GOT3 (cell line): Measurements from ENCODE around the gene C20orf141.
"Not testable (repeated sequence)": the region's sequence is repeated elsewhere in the genome, so short reads cannot be mapped to it uniquely, and the experiment has no call there.

Experiments used
- DNase-seq: peaks from one replicate; lab custom pipeline; 2025; ENCODE audit warnings: mixed read lengths; lab: John Stamatoyannopoulos, UW

Gene C20orf141, protein sequence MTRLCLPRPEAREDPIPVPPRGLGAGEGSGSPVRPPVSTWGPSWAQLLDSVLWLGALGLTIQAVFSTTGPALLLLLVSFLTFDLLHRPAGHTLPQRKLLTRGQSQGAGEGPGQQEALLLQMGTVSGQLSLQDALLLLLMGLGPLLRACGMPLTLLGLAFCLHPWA

DNA sequence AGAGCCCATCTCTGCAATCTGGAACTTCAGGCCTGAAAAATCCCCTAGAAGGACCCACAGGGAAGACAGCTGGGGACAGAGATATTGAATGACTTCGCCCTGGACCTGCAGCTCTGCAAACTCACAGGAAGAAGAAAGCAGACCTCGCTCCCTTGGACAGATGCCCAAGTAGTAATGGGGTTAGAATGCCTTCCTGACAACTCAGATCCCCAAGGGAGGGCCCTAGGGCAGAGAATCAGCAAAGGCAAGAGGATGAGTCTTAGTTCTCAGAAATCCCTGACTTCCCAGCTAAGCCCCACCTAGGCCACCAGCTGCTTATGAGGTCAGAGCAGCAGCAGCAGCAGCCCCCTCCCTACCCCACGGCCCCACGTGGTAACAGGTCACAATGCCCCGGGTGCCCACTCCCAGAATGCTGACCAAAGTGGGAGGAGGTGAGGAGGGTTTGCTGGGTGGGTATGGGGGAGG, at the start of gene C20orf141:
C20orf141 (plus strand) TSS at position 401 of the 465 bp plus-strand sequence. CDS start 198 bp downstream, outside the sequence.
- DNase-seq, result peak; percentile 86

DNA sequence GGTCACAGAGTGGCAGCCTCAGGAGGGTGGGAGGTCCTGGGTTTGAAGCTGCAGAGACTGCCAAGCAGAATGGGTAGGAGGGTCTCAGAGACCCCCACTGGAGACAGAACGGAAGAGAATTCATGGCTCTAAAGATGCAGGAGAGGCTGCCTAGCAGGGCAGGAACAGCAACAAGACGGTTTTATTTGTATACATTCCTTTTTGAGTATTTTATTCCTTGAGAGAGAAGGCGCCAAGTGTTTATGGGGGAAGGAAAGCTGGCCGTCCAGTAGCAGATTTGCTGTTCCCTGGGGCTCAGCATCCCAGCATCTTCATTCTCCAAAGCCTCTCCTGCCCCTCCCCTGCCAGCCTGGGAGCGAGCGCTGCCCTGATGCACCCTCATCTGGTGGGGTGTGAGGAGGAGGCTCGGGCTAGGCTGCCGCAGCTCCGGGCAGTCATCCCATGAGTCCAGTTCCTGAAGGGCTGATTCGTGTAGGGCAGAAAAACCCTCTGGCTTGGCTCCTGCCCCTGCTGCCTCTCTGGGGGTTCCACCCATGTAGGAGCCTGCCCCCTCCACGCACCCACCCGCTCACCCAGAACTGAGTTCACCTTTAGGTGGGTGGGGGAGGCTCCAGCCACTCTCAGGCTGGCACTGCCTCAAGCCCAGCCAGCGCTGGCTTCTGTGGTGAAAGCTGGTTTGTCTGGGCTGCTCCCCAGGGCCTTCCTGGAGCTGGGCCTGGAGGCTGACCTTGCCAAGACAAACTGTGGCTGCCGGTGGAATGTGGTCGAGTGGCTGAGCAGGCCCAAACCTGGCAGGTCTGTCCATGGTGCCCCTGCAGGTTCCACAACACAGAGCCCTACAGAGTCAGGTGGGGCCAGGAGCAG, 46.8 kb upstream of the C20orf141 start:
- no peak for DNase-seq

DNA sequence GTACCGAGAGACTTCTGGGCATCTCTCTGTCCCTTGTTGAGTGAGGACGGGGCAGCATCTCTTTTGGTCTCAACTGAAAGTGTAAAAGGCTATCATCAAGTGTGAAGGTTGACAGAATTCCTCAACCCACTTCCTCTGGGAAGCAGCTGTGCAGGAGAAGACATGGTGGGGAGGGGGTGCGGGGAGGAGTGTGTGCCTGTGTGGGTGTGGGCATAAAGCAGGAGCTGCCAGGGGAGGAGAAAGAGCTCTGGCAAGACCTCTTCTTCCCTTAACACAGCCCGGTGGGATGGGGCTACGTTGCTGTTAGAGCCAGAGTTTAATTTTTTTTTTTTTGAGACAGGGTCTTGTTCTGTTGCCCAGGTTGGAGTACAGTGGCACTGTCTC, 46.2 kb upstream of the C20orf141 start:
- DNase-seq, result no peak

DNA sequence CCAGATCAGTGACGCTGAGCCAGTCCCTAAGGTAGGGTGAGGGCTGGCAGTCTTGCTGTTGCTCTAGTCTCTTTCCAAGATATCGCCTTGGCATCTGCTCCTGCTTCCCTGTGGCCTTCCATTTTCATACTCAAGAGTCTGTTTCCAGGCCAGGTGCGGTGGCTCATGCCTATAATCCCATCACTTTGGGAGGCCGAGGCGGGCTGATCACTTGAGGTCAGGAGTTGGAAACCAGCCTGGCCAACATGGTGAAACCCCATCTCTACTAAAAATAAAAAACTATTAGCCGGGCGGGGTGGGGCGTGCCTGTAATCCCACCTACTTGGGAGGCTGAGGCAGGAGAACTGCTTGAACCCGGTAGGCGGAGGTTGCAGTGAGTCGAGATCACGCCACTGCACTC, 44.7 kb upstream of the C20orf141 start:
- DNase-seq, result not testable (repeated sequence)

DNA sequence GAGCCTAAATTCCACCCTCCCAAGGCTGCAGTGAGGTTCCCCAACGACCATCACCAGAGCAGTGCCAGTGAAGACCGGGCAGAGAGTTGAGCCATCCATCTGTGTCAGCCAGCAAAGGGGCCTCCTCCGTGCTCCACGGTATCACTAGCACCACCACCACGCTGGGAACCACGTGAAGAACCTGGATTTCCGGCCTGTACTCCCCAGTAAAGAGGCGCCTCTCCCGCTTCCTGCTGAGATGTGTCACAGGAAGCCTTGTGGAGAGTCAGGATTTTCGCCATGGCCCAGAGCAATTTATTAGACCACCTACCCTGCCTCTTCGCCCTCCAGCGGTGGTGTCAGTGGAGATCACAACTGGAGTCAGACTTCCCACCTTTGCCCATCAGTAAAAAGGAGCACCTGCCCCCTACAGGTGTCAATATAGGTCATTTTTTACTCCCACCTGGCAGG, 43.1 kb upstream of the C20orf141 start:
- DNase-seq, result no peak

DNA sequence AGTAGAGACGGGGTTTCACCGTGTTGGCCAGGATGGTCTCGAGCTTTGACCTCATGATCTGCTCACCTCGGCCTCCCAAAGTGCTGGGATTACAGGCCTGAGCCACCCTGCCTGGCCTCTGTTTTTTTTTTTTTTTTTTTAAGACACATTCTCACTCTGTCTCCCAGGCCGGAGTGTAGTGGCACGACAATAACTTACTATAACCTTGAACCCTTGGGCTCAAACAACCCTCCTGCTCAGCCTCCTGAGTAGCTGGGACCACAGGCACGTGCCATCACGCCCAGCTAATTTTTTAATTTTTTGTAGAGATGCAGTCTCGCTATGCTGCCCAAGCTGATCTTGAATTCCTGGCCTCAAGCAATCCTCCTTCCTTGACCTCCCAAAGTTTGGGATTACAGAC, 41.0 kb upstream of the C20orf141 start:
- DNase-seq, result no peak

DNA sequence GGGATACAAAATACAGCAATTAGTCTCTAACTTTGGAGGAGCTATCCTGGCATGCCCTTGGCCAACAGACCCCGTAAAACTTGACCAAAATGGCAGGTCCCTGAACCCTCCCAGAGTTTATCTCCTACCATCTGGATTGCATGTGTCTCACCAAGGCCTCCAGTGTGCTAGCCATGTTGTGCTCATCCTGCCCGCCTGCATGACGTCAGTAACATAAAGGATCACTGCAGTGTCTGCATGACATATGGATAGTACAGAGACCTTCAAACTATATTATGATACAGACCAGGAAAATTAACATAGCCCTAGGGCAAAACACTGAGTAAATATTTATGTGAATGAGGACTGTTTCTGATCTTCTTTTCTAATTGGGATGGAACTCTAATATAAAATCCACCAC, 39.6 kb upstream of the C20orf141 start:
- no peak for DNase-seq

DNA sequence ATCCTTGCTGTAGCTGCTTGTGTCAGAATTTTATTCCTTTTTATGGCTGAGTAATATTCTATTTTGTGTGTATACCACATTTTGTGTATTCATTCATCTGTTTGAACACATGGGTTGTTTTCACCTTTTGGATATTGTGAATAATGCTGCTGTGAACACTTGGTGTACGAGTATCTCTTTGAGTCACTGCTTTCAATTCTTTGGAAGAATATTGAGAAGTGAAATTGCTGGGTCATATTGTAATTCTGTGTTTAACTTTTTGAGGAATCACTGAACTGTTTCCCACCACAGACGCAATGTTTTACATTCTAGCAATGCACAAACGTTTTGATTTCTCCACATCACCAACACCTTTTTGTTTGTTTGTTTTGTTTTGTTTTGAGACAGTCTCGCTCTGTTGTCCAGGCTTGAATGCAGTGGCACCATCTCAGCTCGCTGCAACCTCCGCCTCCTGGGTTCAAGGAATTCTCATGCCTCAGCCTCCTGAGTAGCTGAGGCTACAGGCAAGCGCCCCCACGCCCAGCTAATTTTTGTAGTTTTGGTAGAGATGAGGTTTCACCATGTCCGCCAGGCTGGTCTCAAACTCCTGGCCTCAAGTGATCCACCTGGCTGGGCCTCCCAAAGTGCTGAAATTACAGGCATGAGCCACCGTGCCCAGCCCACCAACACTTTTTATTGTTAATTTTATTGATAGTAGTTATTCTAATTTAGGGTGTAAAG, 36.0 kb upstream of the C20orf141 start:
- no peak for DNase-seq

DNA sequence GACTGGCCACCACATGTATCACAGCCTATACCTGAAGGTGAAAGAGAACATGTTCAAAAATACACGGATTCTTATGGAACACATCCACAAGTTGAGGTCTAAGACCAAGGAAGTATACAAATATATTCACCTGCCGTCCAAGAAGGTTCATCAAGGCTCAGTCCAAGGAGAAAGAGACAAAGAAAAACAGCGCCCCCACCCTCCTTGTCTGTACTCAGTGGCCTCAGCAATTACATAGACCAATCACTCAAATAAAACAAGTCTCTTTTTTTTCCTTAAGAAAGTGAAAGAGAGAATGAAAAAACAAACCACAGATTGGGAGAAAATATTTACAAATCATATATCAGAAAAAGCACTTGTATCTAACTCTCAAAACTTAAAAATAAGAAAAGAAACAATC, 33.8 kb upstream of the C20orf141 start:
- DNase-seq, result no peak

DNA sequence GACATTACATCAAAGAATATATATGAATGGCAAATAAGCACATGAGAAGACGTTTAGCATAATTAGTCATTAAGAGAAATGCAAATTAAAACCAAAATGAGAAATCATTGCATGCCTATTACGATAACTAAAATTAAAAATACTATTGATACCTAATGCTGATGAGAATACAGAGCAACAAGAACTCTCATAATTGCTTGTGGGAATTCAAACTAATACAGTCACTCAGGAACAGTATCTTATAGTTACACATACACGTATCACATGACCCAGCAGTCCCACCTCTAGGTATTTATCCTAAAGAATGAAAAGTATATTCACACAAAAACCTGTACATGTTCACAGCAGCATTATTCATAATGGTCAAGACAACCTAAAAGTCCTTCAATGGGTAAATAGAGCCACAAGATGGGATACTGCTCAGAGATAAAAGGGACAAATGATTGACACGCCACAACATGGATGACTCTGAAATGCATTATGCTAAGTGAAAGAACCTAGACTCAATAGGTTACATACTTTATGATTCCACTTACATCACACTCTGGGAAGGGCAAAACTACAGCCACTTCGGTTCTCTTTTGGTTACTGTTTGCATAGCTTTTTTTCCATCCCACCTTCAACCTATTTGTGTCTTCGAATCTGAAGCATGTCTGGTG, 30.8 kb upstream of the C20orf141 start:
- DNase-seq, result no peak

DNA sequence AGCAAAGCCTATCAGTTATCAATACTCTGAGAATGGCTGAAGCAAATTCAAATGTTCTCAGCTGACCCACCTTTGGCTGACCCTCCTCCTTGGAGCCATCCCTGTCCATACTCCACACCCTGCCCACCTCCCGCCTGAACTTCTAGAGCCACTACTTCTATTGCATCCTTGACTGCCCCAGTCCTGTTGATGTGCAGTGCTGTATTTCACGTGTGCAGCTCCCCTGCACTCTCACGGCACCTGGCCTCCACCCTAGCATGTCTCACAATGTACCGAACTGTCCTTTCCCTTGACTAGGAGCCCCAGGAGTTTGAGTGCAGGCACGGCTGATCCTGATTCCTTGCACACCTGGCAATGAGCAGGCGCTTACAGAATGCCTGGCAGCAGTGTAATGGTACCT, 21.3 kb upstream of the C20orf141 start:
- no peak for DNase-seq

DNA sequence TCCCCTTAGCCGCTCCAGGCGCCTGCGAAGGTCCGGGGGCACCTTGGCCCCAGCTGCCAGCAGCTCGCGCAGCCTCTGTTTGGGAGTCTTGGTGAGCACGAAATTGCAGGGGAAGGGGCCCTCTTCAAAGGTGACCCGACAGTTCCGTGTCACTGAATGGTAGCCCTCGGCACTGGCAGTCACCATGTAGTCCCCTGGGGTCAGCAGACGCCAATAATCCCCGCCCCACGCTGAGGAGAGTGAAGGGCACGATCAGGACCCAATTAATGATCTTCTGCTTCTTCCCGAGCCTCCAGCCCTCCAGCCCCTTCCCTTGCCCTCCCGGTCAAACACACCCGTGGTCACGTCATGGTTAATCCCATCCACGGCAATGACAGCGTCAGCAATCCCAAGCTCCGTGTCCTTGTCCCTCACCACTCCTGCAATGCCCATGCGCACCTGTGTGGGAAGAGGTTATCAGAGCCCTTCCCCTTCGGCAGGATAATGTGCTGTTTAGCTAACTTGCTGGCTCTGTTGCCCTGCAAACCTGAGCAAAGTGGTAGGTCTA, 20.5 kb upstream of the C20orf141 start:
- DNase-seq, result no peak

DNA sequence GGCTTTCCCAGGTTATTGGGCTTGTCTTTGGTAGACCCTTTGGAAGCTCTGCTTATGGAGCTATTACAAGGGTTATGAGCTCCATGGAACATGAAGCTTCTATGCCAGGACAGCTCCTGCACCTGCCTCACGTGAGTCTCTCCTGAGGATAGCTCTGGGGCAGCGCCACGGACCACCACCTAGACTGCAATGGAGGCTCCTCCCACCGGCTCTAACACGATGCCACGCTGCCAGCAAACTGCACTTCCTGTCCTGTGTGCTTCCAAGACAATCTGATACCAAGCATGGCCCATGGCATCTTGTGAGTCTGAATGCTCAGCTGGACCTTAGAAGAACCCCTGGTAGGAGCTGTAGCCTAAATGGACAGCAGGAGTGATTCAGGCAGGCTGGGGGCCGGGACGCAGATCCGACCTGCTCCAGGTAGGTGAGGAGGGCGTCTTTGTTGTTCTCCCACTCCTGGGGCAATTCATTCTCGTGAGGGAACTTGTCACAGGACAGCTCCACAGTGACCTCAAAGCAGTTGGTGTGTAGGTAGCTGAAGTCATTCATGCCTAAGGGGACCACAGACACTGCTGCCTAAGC, 19.8 kb upstream of the C20orf141 start:
- DNase-seq, result no peak

DNA sequence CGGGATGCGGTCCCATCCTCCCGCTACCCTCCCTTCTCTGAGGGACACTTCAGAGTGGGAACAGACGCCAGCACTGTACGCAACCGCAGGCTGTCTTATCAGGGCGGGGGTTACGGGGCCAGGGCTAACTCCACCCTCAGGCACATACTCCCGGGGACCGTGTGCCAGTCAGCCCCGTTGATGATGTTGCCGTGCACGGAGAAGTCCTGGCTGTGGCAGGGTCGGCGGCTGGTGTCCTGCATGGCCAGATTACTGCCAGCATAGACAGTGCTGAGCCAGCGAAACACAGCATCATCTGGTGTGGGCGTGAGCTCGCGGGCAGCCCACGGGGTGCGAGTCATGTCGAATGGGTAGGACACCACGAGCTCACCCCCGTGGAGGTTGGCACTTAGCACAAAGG, 19.3 kb upstream of the C20orf141 start:
- DNase-seq, result no peak

DNA sequence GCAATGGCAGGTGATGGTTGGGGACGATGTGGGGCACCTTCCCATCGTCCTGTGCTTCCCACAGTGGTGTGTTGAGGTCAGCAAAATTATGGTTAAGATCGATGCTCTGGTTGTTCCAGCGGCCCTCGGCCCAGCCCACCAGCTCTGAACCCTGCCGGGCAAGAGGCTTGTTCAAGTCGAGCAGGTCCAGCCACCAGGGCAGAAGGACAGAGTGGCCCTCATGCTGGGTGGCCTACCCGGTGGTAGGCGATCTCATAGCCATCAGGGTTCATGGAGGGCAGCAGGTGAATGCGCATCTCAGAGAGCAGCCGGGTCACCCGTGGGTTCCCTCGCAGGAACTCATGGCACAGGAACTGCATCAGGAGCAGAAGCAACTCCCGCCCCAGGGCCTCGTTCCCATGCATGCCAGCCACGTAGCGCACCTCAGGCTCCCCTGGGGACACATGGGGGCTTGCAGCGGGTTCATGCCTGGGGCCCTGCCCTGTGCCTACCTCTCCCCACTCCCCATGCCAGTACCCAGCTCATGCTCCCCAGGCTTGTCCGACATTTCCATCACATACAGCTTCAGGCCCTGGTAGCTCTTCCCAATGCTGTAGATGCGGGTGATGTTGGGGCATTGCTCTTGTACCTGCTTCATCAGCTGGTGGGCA, 18.7 kb upstream of the C20orf141 start:
- DNase-seq, result no peak

DNA sequence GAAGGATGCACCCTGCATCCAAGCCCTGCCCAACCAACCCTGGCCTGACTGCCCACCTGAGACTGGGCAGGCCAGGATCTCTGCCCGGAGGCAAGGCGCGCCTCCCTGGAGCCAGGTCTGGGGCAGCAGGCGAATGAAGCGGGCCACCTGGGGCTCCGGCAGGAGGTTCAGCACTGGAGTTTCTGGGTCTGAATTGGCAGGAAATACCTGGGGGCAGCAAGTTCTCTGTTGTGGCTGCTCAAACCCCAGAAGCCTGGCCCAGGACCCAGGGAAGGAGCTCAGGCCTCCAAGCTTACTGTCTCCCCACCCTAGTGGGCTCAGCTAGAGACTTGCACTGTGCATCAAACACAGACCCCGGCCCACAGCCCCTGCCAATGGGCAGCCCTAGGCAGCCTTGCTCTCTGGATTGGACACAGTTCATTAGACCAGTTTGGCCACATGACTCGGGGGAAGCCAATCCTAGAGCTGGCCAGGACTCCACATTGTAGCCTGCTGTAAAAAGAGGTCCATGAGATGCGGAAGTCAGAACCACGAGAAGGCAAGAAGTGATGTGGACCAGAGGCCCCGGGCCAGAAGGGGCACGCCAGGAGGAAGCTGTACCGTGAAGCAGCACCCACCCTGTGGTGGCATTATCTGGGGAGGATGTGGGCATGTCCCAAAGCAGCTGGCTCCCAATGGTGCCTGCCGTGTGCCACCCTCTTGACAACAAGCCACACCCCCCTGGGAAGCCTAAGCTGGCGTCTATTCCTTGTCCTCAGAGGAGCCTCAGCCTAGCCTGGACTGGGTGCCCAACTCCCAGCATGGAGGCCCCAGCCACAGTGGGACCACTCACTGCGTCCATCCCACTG, 17.4 kb upstream of the C20orf141 start:
- DNase-seq, result no peak

DNA sequence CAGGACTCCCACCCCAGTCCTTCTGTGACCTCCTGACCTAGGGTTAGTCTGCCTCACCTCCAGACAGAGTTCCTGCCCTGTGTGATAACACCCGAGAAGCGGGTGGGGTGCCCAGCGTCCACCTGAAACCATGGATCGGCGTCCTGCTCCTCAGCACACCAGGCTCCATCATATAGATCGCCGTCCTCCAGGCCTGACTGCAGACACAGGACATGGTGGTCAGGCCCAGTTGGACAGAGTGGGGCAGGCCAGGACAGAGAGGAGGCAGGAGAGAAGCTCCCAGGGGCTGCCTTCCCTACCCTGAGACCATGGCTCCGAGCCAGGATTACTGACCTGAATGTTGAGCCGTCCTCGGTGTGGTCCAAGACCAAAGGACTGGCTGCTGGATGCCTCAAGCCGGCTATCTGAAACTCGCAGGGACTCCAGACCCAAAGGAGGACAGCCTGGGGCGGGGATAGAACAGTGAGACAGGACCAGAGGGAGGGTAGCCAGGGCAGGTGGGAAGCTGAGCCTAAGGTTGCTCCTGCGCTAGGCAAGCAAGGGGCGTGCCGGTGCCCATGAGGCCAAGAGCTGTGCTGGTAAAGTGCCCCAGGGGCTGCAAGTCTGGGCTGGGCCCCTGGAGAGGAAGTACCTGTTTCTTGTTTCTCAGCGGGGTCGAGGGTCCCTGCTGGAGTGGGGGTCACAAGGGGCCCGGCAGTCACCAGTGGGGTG, 16.5 kb upstream of the C20orf141 start:
- DNase-seq, result no peak

DNA sequence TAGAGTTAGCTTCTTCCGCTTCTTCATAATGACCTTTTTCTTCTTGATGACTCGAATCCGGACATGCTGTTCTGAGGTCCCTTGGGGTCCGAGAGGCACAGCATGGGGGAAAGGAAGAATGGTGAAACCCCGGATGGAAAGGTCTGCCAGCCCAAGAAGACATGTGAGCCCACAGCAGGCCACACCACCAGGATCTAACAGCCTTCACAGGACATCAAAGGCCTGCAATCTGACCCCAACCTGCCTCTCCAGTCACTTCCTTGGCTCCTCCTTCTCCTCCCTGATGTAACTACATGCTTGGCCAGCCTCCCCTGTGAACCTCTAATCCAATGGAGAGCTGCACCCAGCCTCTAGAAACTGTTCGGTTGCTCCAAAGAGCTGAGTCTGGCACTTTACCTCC, 16.0 kb upstream of the C20orf141 start:
- no peak for DNase-seq

DNA sequence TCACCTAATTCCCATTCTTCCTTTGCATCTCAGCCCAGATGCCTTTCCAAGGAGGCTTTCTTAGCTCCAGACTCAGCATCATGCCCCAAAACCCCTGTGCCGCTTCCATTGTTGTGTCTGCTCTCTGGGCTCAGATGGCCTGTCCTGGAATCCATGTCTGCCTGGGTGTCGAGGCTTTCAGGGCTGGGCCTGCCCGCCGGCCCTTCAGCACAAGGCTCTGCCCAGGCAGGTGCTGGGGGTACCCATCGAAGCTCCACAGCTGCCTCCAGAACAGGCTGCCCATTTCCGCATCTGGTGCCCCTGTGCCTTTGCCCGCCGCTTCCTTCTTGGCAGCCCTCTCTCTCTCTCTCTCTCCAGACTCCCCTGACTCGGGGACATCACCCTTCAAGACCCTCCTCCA, 15.5 kb upstream of the C20orf141 start:
- no peak for DNase-seq
